Left lung (tissue), 10 donors: ENCODE results near the gene OTUB2. TPM values are rescaled to one million over a fixed set of nuclear protein-coding genes. Genes with fewer than 3 reads are reported as not detected.

ENCODE experiments used
- ATAC-seq: fragments of 200-7000 bp; cut with Tn5 transposase; one replicate; pipeline ENCODE4 v1.9.1; 2020; ENCODE audit warnings: moderate library complexity
- DNase-seq, 4 donors: peaks; one replicate each; pipeline ENCODE4 v3.0.0-alpha.2; 2013 to 2020
- H3K27ac ChIP-seq, 2 donors: fragments of 200-600 bp; sonication (generic) in 1 of 2; one replicate each; pipeline versions ENCODE4 v1.5.0 to v1.8.0; 2020 to 2021
- H3K27me3 ChIP-seq, 2 donors: fragments of 200-600 bp; sonication (generic) in 1 of 2; one replicate each; pipeline versions ENCODE4 v1.5.0 to v1.8.0; 2020 to 2021
- H3K36me3 ChIP-seq, 2 donors: fragments of 200-600 bp; sonication (generic) in 1 of 2; one replicate each; pipeline versions ENCODE4 v1.5.0 to v1.8.0; 2020 to 2021
- H3K4me1 ChIP-seq, 2 donors: fragments of 200-600 bp; one replicate each; pipeline ENCODE4 v1.8.0; 2021
- H3K4me3 ChIP-seq, 2 donors: fragments of 200-600 bp; sonication (generic) in 1 of 2; one replicate each; pipeline versions ENCODE4 v1.5.0 to v1.8.0; 2020 to 2021; ENCODE audit warnings: mild to moderate bottlenecking in 1 of 2
- H3K9me3 ChIP-seq, 2 donors: fragments of 200-600 bp; sonication (generic) in 1 of 2; one replicate each; pipeline versions ENCODE4 v1.5.0 to v1.8.0; 2020 to 2021
- CTCF ChIP-seq, 2 donors: fragments of 200-600 bp; sonication (generic) in 1 of 2; IDR thresholded peaks; one replicate each; pipeline versions ENCODE4 v1.5.0 to v1.8.0; 2021; ENCODE audit warnings: antibody characterized with exemption in 2 of 2
- intact Hi-C, 2 donors: fragments of 100-400 bp; cut with DNase I; formaldehyde crosslinking; loops; one replicate each; pipeline versions ENCODE4 v1.11.2 to v1.14.2; 2022
- polyA plus RNA-seq, 6 donors: library from polyadenylated mRNA; unstranded; fragments of 120-200 nt; gene quantifications; one replicate each; pipeline ENCODE4 v1.2.1, GENCODE V29; 2013; ENCODE audit not compliant: insufficient read length in 6 of 6
- total RNA-seq, 2 donors: library from RNA; stranded (reverse); fragmentation: NEBNext Ultra II Directional; extraction: Animal tissue kit (Norgen Biotek cat#: 25700); gene quantifications; one replicate each; pipeline ENCODE4 v1.2.1, GENCODE V29; 2021
- donor health status: DM: no; HTN: yes; CAD: no.
- donor health status: DM: no; HTN: no; CAD: no.

OTUB2 gene
- total and polyA plus RNA-seq, 8 donors, result 1.2 to 5.4 (median 3.9) TPM

- no peak for TF ChIP-seq CTCF (IDR thresholded peaks at IDR 0.05)
- Histone ChIP-seq H3K27me3 (no peaks in the 10 kb centered on the region), H3K27ac (no peak overlapping the region), H3K4me3 (no peak overlapping the region), H3K9me3 (peaks cover 0 to 42% of the 10 kb centered on the region in 2 donors), H3K4me1 (peaks cover 27 to 40% of the 10 kb centered on the region in 2 donors), H3K36me3 (peaks cover 0 to 11% of the 10 kb centered on the region in 2 donors)
- ATAC-seq (no peak), DNase-seq (no peak)
- intact Hi-C loops, result no loop called here
Measured at GRCh38 chr14:94074534-94074933, 48.4 kb downstream of the OTUB2 start.

GRCh38 chr14:94075008-94075407, 48.9 kb downstream of the OTUB2 start:
- Histone ChIP-seq H3K4me1 (peaks cover 32 to 45% of the 10 kb centered on the region in 2 donors), H3K27me3 (no peaks in the 10 kb centered on the region), H3K9me3 (peaks cover 0 to 38% of the 10 kb centered on the region in 2 donors), H3K4me3 (no peak overlapping the region), H3K36me3 (peaks cover 0 to 11% of the 10 kb centered on the region in 2 donors), H3K27ac (no peak overlapping the region)
- DNase-seq, result no peak
- TF ChIP-seq CTCF (IDR thresholded peaks at IDR 0.05), result no peak
- intact Hi-C loops, result no loop called here
- no peak for ATAC-seq

GRCh38 chr14:94077111-94077821, 51.1 kb downstream of the OTUB2 start:
- H3K4me1 ChIP-seq, result peaks cover 32 to 54% of the 10 kb centered on the region in 2 donors
- DNase-seq (no peak), ATAC-seq (no peak)
- peaks cover 0 to 28% of the 10 kb centered on the region in 2 donors for H3K9me3 ChIP-seq
- no peaks in the 10 kb centered on the region for H3K27me3 ChIP-seq
- H3K36me3 ChIP-seq, result peaks cover 0 to 11% of the 10 kb centered on the region in 2 donors
- H3K4me3 ChIP-seq, result peak overlapping the region; percentile 2 to 91
- no peak overlapping the region for H3K27ac ChIP-seq
- TF ChIP-seq CTCF (IDR thresholded peaks at IDR 0.05), result no peak
- intact Hi-C loops, result no loop called here

- H3K4me1 ChIP-seq, result peaks cover 32 to 54% of the 10 kb centered on the region in 2 donors
- no peak for ATAC-seq
- no peaks in the 10 kb centered on the region for H3K27me3 ChIP-seq
- H3K9me3 ChIP-seq, result peaks cover 0 to 24% of the 10 kb centered on the region in 2 donors
- peak overlapping the region in 1 of 2 donors; percentile 91 for H3K4me3 ChIP-seq
- peaks cover 0 to 11% of the 10 kb centered on the region in 2 donors for H3K36me3 ChIP-seq
- no peak for DNase-seq
- no peak for TF ChIP-seq CTCF (IDR thresholded peaks at IDR 0.05)
- H3K27ac ChIP-seq, result no peak overlapping the region
- intact Hi-C loops, result no loop called here
Measured at GRCh38 chr14:94077823-94078222, 51.7 kb downstream of the OTUB2 start.

- no peaks in the 10 kb centered on the region for H3K27me3 ChIP-seq
- intact Hi-C loops, result no loop called here
- TF ChIP-seq CTCF (IDR thresholded peaks at IDR 0.05), result no peak
Measured at GRCh38 chr14:94079891-94080620, 53.9 kb downstream of the OTUB2 start.

More at GRCh38 chr14:94079891-94080620, 53.9 kb downstream of the OTUB2 start:
- peak overlapping the region; percentile 90 to 91 for H3K4me3 ChIP-seq
- peaks cover 0 to 5% of the 10 kb centered on the region in 2 donors for H3K36me3 ChIP-seq
- DNase-seq (no peak), ATAC-seq (no peak)
- H3K27ac ChIP-seq, result peak overlapping the region; percentile 90 to 94
- peaks cover 0 to 10% of the 10 kb centered on the region in 2 donors for H3K9me3 ChIP-seq
- H3K4me1 ChIP-seq, result peaks cover 32 to 54% of the 10 kb centered on the region in 2 donors
